K562 (cell line): Measurements from ENCODE around the gene SLC2A4RG. TPM values are rescaled to one million over a fixed set of nuclear protein-coding genes. Genes with fewer than 3 reads are reported as not detected.

ENCODE experiments used
- ATAC-seq: fragments of 200-7000 bp; cut with Tn5 transposase; 3 replicates; pipeline ENCODE4 v1.9.1; 2020; ENCODE audit warnings: moderate library complexity
- BruUV-seq: library from RNA; stranded (reverse); fragments of 400-500 nt; replicated peaks from 2 replicates; lab custom pipeline; 2021; lab: Mats Ljungman, UMichigan
- CTCF ChIA-PET: fragments of 300-600 bp; formaldehyde crosslinking; extraction: SDS; loops from one replicate; lab custom pipeline; 2021; ENCODE audit warnings: low intra/inter-chr PET ratio; lab: Yijun Ruan, JAX
- POLR2A ChIA-PET: fragments of 300-600, 350-650 bp; sonication (Branson Sonifier 250); formaldehyde crosslinking; extraction: SDS; loops from one replicate; lab custom pipeline; 2021; ENCODE audit warnings: antibody characterized with exemption, inconsistent platforms; lab: Yijun Ruan, JAX
- DNase-seq, 4 experiments: peaks; one replicate each; pipeline versions ENCODE4 v3.0.0 to v3.0.0-alpha.2; 2011 to 2018; ENCODE audit warnings: low spot score in 3 of 4, mixed read lengths in 3 of 4; ENCODE audit errors: extremely low read depth in 1 of 4
- FAIRE-seq: peaks from 2 replicates; lab custom pipeline; 2011; peaks lifted over from hg19 to GRCh38; lab: Jason Lieb, UNC
- H2AFZ ChIP-seq: 2 replicates; pipeline ENCODE4 v1.6.0; 2011; ENCODE audit warnings: low read depth, low read length, control low read depth, inconsistent platforms
- H3K27ac ChIP-seq: fragments of 200-600 bp; 3 replicates; pipeline ENCODE4 v1.8.0; 2011; ENCODE audit warnings: low read depth, mild to moderate bottlenecking, control low read depth, inconsistent platforms, low read length, moderate library complexity, mixed read lengths; ENCODE audit errors: extremely low read depth
- H3K27me3 ChIP-seq, 2 experiments: fragments of 300-600 bp in 1 of 2; 2 replicates in 1 of 2; 3 replicates in 1 of 2; pipeline versions ENCODE4 v1.6.0 to v1.8.0; 2011; ENCODE audit warnings: inconsistent platforms in 2 of 2, low read length in 2 of 2, mild to moderate bottlenecking in 1 of 2, mixed read lengths in 1 of 2, moderate library complexity in 1 of 2; ENCODE audit not compliant: control insufficient read depth in 2 of 2, insufficient read depth in 2 of 2
- H3K36me3 ChIP-seq: fragments of 300-600 bp; 3 replicates; pipeline ENCODE4 v1.8.0; 2011; ENCODE audit warnings: mild to moderate bottlenecking, low read length, inconsistent platforms; ENCODE audit not compliant: control insufficient read depth, insufficient read depth
- H3K4me1 ChIP-seq, 2 experiments: fragments of 200-600 bp in 1 of 2; replicated peaks in 1 of 2; 2 replicates in 1 of 2; 3 replicates in 1 of 2; pipeline versions ENCODE4 v1.5.1 to v1.8.0; 2011; ENCODE audit warnings: inconsistent platforms in 2 of 2, low read length in 2 of 2, mild to moderate bottlenecking in 1 of 2, mixed read lengths in 1 of 2, moderate library complexity in 1 of 2; ENCODE audit not compliant: control insufficient read depth in 2 of 2, insufficient read depth in 2 of 2
- H3K4me2 ChIP-seq: 2 replicates; pipeline ENCODE4 v1.6.1; 2011; ENCODE audit warnings: low read length, control low read depth, inconsistent platforms, mixed read lengths; ENCODE audit not compliant: insufficient read depth
- H3K4me3 ChIP-seq: fragments of 200-600 bp; sonication (generic), shearing (Covaris generic); 2 replicates; pipeline ENCODE4 v1.5.1; 2016; ENCODE audit warnings: control low read depth, inconsistent platforms
- H3K79me2 ChIP-seq: fragments of 200-600 bp; 3 replicates; pipeline ENCODE4 v1.8.0; 2011; ENCODE audit warnings: low read length, inconsistent platforms; ENCODE audit not compliant: control insufficient read depth, insufficient read depth
- H3K9ac ChIP-seq, 2 experiments: 2 replicates each; pipeline versions ENCODE4 v1.6.0 to v1.6.1; 2011; ENCODE audit warnings: low read depth in 2 of 2, low read length in 2 of 2, control low read depth in 1 of 2, inconsistent platforms in 1 of 2, mild to moderate bottlenecking in 1 of 2, mixed read lengths in 1 of 2; ENCODE audit not compliant: insufficient read depth in 1 of 2
- H3K9me1 ChIP-seq: one replicate; pipeline ENCODE4 v1.6.0; 2011; ENCODE audit warnings: inconsistent platforms, mild to moderate bottlenecking, low read length, moderate library complexity; ENCODE audit not compliant: control insufficient read depth, insufficient read depth
- H3K9me3 ChIP-seq: replicated peaks from 2 replicates; pipeline ENCODE4 v1.5.1; 2011; ENCODE audit warnings: low read depth, low read length, inconsistent platforms; ENCODE audit not compliant: control insufficient read depth, insufficient read depth
- H4K20me1 ChIP-seq: replicated peaks from 2 replicates; pipeline ENCODE4 v1.6.1; 2011; ENCODE audit warnings: low read length, inconsistent platforms, mixed read lengths; ENCODE audit not compliant: control insufficient read depth, insufficient read depth
- ATF4 ChIP-seq: fragments of 450-650 bp; formaldehyde crosslinking; IDR thresholded peaks from 2 replicates; pipeline ENCODE4 v1.4.0; 2022; ENCODE audit warnings: mild to moderate bottlenecking, moderate library complexity
- ATF6 ChIP-seq: sonication (generic); formaldehyde crosslinking; IDR thresholded peaks from 2 replicates; pipeline ENCODE4 v1.4.0; 2020; ENCODE audit warnings: mild to moderate bottlenecking, missing genetic modification reagents
- HMG20B ChIP-seq: fragments of 250-450 bp; sonication (Bioruptor Pico); IDR thresholded peaks from 2 replicates; pipeline ENCODE4 v1.5.0; 2021; ENCODE audit warnings: mild to moderate bottlenecking
- KLF10 ChIP-seq: fragments of 250-450 bp; sonication (Bioruptor Pico); IDR thresholded peaks from 2 replicates; pipeline ENCODE4 v1.6.1; 2021; ENCODE audit warnings: matching md5 sums
- TEAD2 ChIP-seq: fragments of 450-650 bp; IDR thresholded peaks from 2 replicates; pipeline ENCODE4 v1.6.1; 2016; ENCODE audit warnings: missing genetic modification characterization, control low read depth, missing compliant biosample characterization
- WGBS: fragments of 100-300 bp; shearing (Covaris generic); methylation state at CpG from one replicate; pipeline ENCODE4 v1.1.6; 2016; ENCODE audit warnings: low coverage, mixed read lengths; ENCODE audit not compliant: insufficient coverage; ENCODE audit errors: missing lambda C conversion rate; 5-methylcytosine and 5-hydroxymethylcytosine counted together
- in situ Hi-C: fragments of 300-500 bp; cut with MboI; formaldehyde crosslinking; loops from 4 replicates; pipeline ENCODE4 v1.15.0; 2018; ENCODE audit warnings: inconsistent platforms, mixed read lengths
- intact Hi-C: fragments of 100-400 bp; cut with micrococcal nuclease; formaldehyde crosslinking; loops from 2 replicates; pipeline ENCODE4 v1.14.2; 2022
- polyA plus RNA-seq, 8 experiments: library from polyadenylated mRNA; depleted of rRNA in 4 of 8; stranded (reverse) in 5 of 8; unstranded in 3 of 8; fragments of >200 nt; fragmentation: Nextera tagmentation in 2 of 8; fragmentation: Illumina TruSeq in 1 of 8; extraction: Ambion mirVana in 2 of 8; extraction: Trizol in 1 of 8; gene quantifications; 2 replicates each; pipeline versions ENCODE4 v1.2.1 to v1.2.3, GENCODE V29; 2011 to 2014; ENCODE audit warnings: inconsistent platforms in 1 of 8, missing spikeins in 1 of 8
- total RNA-seq, 7 experiments: library from RNA; depleted of rRNA in 6 of 7; stranded (reverse); fragments of >200 nt in 6 of 7; fragmentation: Illumina TruSeq in 2 of 7; extraction: Trizol in 2 of 7; gene quantifications; 2 replicates each; pipeline versions ENCODE4 v1.2.1 to v1.2.3, GENCODE V29; 2011 to 2021; ENCODE audit warnings: low replicate concordance in 1 of 7
- TF ChIP-seq, protein P1 (sequence below): sonication (generic); formaldehyde crosslinking; IDR thresholded peaks from 2 replicates; pipeline ENCODE4 v1.8.1; 2023; ENCODE audit warnings: mild to moderate bottlenecking, missing genetic modification reagents

Gene SLC2A4RG
- total and polyA plus RNA-seq, 9 of the 15 experiments (the other 6 are each of a cell fraction or from before 2014, with no cell fraction given), result 0.34 to 97.3 (median 26.5) TPM

GRCh38 chr20:63769891-63770474 lies 30.4 kb downstream of the SLC2A4RG start (continued):
- TF ChIP-seq ATF6 (CRISPR knock-in tag), result no peak
- TF ChIP-seq TEAD2 (tag), result no peak
- TF ChIP-seq ATF4, result no peak

GRCh38 chr20:63771046-63771707 lies 31.6 kb downstream of the SLC2A4RG start:
- Histone ChIP-seq H3K9me1 (no peaks in the 10 kb centered on the region), H3K9me3 (no peaks in the 10 kb centered on the region), H3K27ac (no peak overlapping the region), H4K20me1 (no peaks in the 10 kb centered on the region; the same call in 1 of the 2 replicates), H3K36me3 (no peaks in the 10 kb centered on the region), H3K27me3 (peaks cover 0 to 9% of the 10 kb centered on the region in 2 experiments; a peak in 2 of 5 replicates), H3K9ac (no peak overlapping the region; a peak in 1 of 4 replicates), H3K79me2 (no peaks in the 10 kb centered on the region), H3K4me1 (peaks cover 7 to 62% of the 10 kb centered on the region in 2 experiments; a peak in 3 of 5 replicates), H3K4me3 (no peak overlapping the region), H2AFZ (no peak overlapping the region), H3K4me2 (no peak overlapping the region)
- BruUV-seq, result no TSS peak
- DNase-seq (no peak), FAIRE-seq (no peak), ATAC-seq (no peak)
- in situ Hi-C loops, result loop anchor here (5.0 kb wide), 1 partner anchor 59 kb away; no protein-coding TSS in a partner anchor
- whole genome bisulfite sequencing, result 84% methylated on average over 17 of the region's 52 CpGs
- POLR2A ChIA-PET, result no interaction called here
- TF ChIP-seq, protein P1, sequence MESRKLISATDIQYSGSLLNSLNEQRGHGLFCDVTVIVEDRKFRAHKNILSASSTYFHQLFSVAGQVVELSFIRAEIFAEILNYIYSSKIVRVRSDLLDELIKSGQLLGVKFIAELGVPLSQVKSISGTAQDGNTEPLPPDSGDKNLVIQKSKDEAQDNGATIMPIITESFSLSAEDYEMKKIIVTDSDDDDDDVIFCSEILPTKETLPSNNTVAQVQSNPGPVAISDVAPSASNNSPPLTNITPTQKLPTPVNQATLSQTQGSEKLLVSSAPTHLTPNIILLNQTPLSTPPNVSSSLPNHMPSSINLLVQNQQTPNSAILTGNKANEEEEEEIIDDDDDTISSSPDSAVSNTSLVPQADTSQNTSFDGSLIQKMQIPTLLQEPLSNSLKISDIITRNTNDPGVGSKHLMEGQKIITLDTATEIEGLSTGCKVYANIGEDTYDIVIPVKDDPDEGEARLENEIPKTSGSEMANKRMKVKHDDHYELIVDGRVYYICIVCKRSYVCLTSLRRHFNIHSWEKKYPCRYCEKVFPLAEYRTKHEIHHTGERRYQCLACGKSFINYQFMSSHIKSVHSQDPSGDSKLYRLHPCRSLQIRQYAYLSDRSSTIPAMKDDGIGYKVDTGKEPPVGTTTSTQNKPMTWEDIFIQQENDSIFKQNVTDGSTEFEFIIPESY, result peak; percentile 56
- TF ChIP-seq HMG20B (CRISPR knock-in tag) (no peak), KLF10 (CRISPR knock-in tag) (no peak)
- TF ChIP-seq, all 486 proteins: peak for 1
- CTCF ChIA-PET, result interaction anchor here (0.6 kb wide), 1 partner anchor 287 kb away, joined by 3 read pairs; no protein-coding TSS in a partner anchor
- intact Hi-C loops, result no loop called here
